ENCODE data around the gene ACOT2.

GRCh38 chr14:73591690-73592449 lies 22.9 kb downstream of the ACOT2 start, which contains the start of gene ACOT4:
- TF ChIP-seq CTCF (IDR thresholded peaks at IDR 0.05; ENCODE audit: insufficient read depth, low read length) (no peak), REST (IDR thresholded peaks at IDR 0.05; ENCODE audit: insufficient replicate concordance, low read depth) (no peak), POLR2AphosphoS5 (IDR thresholded peaks at IDR 0.05; ENCODE audit: low read depth) (no peak)
